Lower lobe of right lung (tissue), 2 donors: ENCODE measurements around the gene CENPS. TPM values are rescaled to one million over a fixed set of nuclear protein-coding genes. Genes with fewer than 3 reads are reported as not detected.

Source experiments
- ATAC-seq, 2 donors: fragments of 200-7000 bp; cut with Tn5 transposase; one replicate each; pipeline ENCODE4 v1.9.1; 2020 to 2022; ENCODE audit warnings: mild to moderate bottlenecking in 2 of 2, moderate library complexity in 2 of 2
- DNase-seq: peaks from one replicate; pipeline ENCODE4 v3.0.0-alpha.2; 2020
- H3K27ac ChIP-seq: fragments of 200-600 bp; one replicate; pipeline ENCODE4 v1.8.0; 2022
- H3K27me3 ChIP-seq: fragments of 200-600 bp; one replicate; pipeline ENCODE4 v1.8.0; 2022; ENCODE audit warnings: low read depth
- H3K36me3 ChIP-seq: fragments of 200-600 bp; one replicate; pipeline ENCODE4 v1.8.0; 2022; ENCODE audit warnings: mild to moderate bottlenecking
- H3K4me1 ChIP-seq: fragments of 200-600 bp; one replicate; pipeline ENCODE4 v1.8.0; 2022
- H3K4me3 ChIP-seq: fragments of 200-600 bp; one replicate; pipeline ENCODE4 v1.8.0; 2022; ENCODE audit warnings: mild to moderate bottlenecking
- H3K9me3 ChIP-seq: fragments of 200-600 bp; one replicate; pipeline ENCODE4 v1.8.0; 2022
- intact Hi-C: fragments of 100-400 bp; cut with DNase I; formaldehyde crosslinking; loops from one replicate; pipeline ENCODE4 v1.11.0; 2022
- total RNA-seq: library from RNA; stranded (reverse); fragmentation: NEBNext Ultra II Directional; extraction: Animal tissue kit (Norgen Biotek cat#: 25700); gene quantifications from one replicate; pipeline ENCODE4 v1.2.1, GENCODE V29; 2021
- TF ChIP-seq, protein P1 (sequence below): fragments of 200-600 bp; IDR thresholded peaks from one replicate; pipeline ENCODE4 v1.8.0; 2022; ENCODE audit warnings: antibody characterized with exemption, mild to moderate bottlenecking
- donor health status: DM: no; HTN: yes; CAD: no; lungs with severe emphysema.

Gene CENPS
- total RNA-seq, 1 donor from 2014 or later, result 13.4 TPM

DNA sequence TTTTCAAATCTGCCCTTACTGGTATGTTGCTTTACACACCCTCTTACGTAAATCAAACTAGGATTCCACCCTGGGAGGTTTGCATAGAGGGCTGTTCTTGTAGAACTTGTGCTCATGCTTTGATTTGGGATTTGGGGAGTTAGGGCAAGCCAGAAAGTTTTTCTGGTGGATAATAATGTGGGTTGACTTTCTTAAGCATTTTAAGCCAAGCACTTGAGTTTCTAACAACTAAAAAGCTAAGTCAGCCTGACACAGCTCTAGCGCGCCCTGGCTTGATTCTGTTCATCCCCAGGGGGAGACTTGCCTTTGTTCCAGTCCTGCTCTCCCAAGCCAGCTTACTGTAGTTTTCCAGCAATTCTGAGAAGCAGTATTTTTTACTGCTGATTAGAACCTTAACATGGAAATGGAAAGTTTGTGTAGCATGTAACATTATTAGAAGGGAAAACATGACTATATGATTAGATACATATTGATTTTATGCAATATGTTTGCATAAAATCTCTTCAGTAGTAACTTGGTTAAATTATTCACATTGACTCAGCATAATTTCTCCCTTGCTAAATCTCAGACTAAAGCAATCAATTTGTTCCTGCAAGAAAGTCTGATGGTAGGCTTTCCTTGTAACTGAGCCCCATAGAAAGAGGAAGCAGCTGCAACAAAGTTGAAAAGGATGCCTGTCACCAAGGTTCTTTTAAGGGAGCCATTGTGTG lies 42.4 kb upstream of the CENPS start:
- no peaks in the 10 kb centered on the region for H3K9me3 ChIP-seq
- H3K27ac ChIP-seq, result peak overlapping the region; percentile 61
- TF ChIP-seq, protein P1, sequence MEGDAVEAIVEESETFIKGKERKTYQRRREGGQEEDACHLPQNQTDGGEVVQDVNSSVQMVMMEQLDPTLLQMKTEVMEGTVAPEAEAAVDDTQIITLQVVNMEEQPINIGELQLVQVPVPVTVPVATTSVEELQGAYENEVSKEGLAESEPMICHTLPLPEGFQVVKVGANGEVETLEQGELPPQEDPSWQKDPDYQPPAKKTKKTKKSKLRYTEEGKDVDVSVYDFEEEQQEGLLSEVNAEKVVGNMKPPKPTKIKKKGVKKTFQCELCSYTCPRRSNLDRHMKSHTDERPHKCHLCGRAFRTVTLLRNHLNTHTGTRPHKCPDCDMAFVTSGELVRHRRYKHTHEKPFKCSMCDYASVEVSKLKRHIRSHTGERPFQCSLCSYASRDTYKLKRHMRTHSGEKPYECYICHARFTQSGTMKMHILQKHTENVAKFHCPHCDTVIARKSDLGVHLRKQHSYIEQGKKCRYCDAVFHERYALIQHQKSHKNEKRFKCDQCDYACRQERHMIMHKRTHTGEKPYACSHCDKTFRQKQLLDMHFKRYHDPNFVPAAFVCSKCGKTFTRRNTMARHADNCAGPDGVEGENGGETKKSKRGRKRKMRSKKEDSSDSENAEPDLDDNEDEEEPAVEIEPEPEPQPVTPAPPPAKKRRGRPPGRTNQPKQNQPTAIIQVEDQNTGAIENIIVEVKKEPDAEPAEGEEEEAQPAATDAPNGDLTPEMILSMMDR, result no peak
- no peak overlapping the region for H3K4me3 ChIP-seq
- DNase-seq (no peak), ATAC-seq (peak; percentile 81 to 85)
- intact Hi-C loops, result no loop called here
- H3K27me3 ChIP-seq, result no peaks in the 10 kb centered on the region
- no peaks in the 10 kb centered on the region for H3K36me3 ChIP-seq
- H3K4me1 ChIP-seq, result peaks cover 21% of the 10 kb centered on the region

DNA sequence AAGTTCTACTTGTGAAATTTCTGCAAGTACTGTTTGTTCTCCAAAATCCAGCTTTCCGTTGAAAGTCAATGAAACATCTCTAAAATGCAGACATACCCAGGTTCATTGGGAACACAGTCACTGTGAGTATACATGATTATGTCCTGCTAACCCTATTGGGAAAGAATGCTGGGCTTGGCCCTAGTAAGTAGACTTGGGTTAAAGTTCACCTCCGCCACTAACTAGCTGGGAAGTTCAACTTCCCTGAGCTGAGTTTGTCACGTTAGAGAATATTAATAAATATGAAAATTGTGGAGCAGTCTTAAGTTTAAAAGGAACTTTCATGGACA lies 41.9 kb upstream of the CENPS start:
- no peak for DNase-seq
- peak overlapping the region; percentile 61 for H3K27ac ChIP-seq
- H3K36me3 ChIP-seq, result no peaks in the 10 kb centered on the region
- H3K9me3 ChIP-seq, result no peaks in the 10 kb centered on the region
- H3K4me1 ChIP-seq, result peaks cover 21% of the 10 kb centered on the region
- no peaks in the 10 kb centered on the region for H3K27me3 ChIP-seq
- no peak overlapping the region for H3K4me3 ChIP-seq
- intact Hi-C loops, result no loop called here
- peak; percentile 67 to 72 for ATAC-seq
- TF ChIP-seq, protein P1, result no peak

DNA sequence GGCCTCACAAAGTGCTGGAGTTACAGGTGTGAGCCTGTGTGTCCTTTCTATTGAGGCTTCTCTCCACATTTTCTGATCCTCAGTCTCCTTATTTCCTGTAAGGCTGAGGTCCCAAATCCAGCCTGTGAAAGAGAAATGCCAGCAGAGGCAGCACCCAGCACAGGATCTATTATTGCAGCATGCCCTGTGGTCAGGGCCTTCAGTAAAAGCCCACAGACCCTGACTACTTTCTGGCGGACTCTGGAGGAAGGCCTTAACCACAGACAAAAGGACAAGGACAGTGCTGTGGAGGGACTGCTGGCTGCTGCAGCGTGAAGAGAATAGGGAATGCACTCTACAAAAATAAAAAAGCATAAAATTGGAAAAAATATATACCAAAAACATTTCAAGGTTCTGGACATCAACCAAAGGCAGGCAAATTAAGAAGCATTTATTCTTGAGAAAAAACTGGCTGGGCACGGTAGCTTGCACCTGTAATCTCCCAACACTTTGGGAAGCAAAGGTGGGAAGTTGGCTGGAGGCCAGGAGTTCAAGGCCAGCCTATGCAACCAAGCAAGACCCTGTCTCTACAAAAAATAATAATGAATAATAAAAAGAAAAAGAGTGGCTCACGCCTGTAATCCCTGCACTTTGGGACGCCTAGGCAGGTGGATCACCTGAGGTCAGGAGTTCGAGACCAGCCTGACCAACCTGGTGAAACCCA lies 40.8 kb upstream of the CENPS start:
- no peak for ATAC-seq
- peaks cover 21% of the 10 kb centered on the region for H3K4me1 ChIP-seq
- H3K27me3 ChIP-seq, result no peaks in the 10 kb centered on the region
- H3K9me3 ChIP-seq, result no peaks in the 10 kb centered on the region
- H3K36me3 ChIP-seq, result no peaks in the 10 kb centered on the region
- TF ChIP-seq, protein P1, result no peak
- peak overlapping the region; percentile 61 for H3K27ac ChIP-seq
- H3K4me3 ChIP-seq, result no peak overlapping the region
- intact Hi-C loops, result no loop called here
- no peak for DNase-seq

DNA sequence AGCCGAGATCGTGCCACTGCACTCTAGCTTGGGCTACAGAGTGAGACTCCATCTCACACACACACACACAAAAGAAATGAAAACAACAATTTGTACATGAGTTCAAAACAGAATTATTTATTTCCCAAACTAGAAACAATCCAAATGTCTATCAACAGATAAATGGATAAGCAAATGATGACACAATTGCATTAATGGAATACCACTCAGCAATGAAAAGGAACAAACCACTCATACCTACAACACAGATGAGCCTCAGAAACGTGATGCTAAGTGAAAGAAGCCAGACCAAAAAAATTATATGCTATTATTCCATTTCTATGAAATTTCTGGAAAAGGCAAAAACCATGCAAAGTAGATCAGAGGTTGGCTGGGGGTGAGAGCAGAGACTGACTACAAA lies 33.4 kb upstream of the CENPS start:
- Histone ChIP-seq H3K4me1 (peaks cover 29% of the 10 kb centered on the region), H3K9me3 (no peaks in the 10 kb centered on the region), H3K27ac (no peak overlapping the region), H3K4me3 (no peak overlapping the region), H3K36me3 (peaks cover 2% of the 10 kb centered on the region), H3K27me3 (no peaks in the 10 kb centered on the region)
- ATAC-seq (no peak), DNase-seq (no peak)
- intact Hi-C loops, result no loop called here
- TF ChIP-seq, protein P1, result no peak

DNA sequence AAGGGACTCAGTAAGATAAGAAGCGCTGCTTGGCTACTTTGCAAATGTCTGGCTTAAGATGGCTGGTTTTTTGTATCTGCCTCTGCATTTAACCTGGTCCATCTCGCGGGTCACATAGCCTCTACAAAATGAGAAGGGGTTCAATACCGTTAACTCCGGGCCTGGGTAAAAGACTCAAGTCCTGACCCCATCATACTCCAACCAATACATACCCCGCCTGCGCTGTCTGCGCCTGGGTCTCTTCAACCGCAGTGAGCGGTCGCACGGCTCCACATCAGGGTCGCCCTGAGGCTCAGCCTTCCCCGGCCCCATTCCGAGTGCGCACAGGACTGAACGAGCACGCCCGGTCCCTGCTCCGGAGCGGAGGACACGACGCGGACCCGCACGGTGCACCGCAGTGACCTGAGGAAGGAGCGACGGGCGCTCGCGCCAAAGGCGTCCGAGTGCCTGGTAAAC lies 31.9 kb upstream of the CENPS start:
- no peaks in the 10 kb centered on the region for H3K27me3 ChIP-seq
- DNase-seq (no peak), ATAC-seq (no peak)
- peak overlapping the region; percentile 96 for H3K27ac ChIP-seq
- peaks cover 16% of the 10 kb centered on the region for H3K36me3 ChIP-seq
- H3K4me1 ChIP-seq, result peaks cover 29% of the 10 kb centered on the region
- H3K4me3 ChIP-seq, result peak overlapping the region; percentile 99
- TF ChIP-seq, protein P1, result no peak
- H3K9me3 ChIP-seq, result no peaks in the 10 kb centered on the region
- intact Hi-C loops, result no loop called here
